Loucy (cell line): ENCODE measurements around the gene PLXNB2.

Source experiments
- CTCF ChIP-seq: fragments of 200-600 bp; sonication (generic); conservative IDR thresholded peaks from 2 replicates; pipeline ENCODE4 v1.5.1; 2014; ENCODE audit warnings: mild to moderate bottlenecking, antibody characterized with exemption, low read length
- EZH2phosphoT487 ChIP-seq: fragments of 200-600 bp; IDR thresholded peaks from 2 replicates; pipeline ENCODE4 v1.6.1; 2018; ENCODE audit warnings: antibody characterized with exemption, mild to moderate bottlenecking, moderate library complexity, borderline replicate concordance

DNA sequence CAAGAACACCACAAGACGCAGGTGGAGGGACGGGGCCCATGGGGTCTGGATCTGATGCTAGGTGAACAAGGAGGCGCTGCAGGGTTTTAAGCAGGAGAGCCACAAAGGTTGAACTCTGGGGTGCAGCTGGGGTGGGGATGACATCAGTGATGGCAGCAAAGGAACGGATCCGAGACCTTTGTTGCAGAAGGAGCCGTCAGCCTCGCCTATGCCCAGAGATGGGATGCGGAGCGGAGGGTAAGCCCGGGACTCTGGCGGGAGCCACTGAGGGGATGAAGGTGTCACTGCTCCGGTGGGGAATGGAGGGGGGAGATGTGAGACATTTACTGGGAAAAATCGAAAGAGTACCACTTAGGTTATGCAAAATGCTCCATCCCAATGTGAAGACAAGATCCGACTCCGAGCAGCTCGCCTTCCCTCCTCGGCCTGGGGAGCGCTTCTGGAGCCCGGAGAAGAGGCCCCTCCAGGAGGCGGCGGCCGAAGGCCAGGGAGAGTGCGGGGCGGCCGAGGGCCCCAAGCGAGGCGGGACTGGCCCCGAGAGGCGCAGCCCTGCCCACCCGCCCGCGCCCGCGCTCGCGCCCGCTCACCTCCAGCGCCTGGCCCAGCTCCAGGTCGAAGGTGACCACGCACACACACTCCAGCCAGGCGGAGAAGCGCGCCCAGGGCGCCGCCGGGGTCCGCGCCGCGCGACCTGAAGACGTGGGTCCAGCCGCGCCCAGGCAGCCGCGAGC is 18.9 kb upstream of the PLXNB2 start:
- TF ChIP-seq CTCF, result no peak
- TF ChIP-seq EZH2phosphoT487, result no peak
